BJ (cell line): ENCODE results near the gene DDX5. TPM values are rescaled to one million over a fixed set of nuclear protein-coding genes. Genes with fewer than 3 reads are reported as not detected.

Experiments
- CTCF ChIA-PET: fragments of 350-600 bp; formaldehyde crosslinking; extraction: SDS; loops from one replicate; lab custom pipeline; 2021; ENCODE audit warnings: antibody characterized with exemption, inconsistent platforms; lab: Yijun Ruan, JAX
- POLR2A ChIA-PET: fragments of 300-600 bp; sonication (Branson Sonifier 250); formaldehyde crosslinking; extraction: SDS; loops from one replicate; lab custom pipeline; 2021; ENCODE audit warnings: antibody characterized with exemption; lab: Charles Lee
- DNase-seq: peaks from one replicate; pipeline ENCODE4 v3.0.0-alpha.2; 2011; ENCODE audit warnings: low read depth
- H3K27me3 ChIP-seq: 2 replicates; pipeline ENCODE4 v1.6.0; 2011; ENCODE audit warnings: low read length; ENCODE audit not compliant: control insufficient read depth, insufficient read depth
- H3K36me3 ChIP-seq: 2 replicates; pipeline ENCODE4 v1.5.1; 2011; ENCODE audit warnings: low read length; ENCODE audit not compliant: control insufficient read depth, insufficient read depth
- H3K4me3 ChIP-seq: 2 replicates; pipeline ENCODE4 v1.5.1; 2011; ENCODE audit warnings: low read depth, mild to moderate bottlenecking, control low read depth, low read length
- CTCF ChIP-seq: IDR thresholded peaks from 2 replicates; pipeline ENCODE4 v1.5.1; 2011; ENCODE audit warnings: low read depth, mild to moderate bottlenecking, control low read depth, inconsistent platforms, low read length, moderate library complexity; ENCODE audit not compliant: insufficient read depth
- polyA plus RNA-seq: library from polyadenylated mRNA; depleted of rRNA; stranded (reverse); fragments of >200 nt; gene quantifications from 2 replicates; pipeline ENCODE4 v1.2.3, GENCODE V29; 2011

DDX5 gene
- polyA plus RNA-seq, 1 experiment = 850 TPM

DNA sequence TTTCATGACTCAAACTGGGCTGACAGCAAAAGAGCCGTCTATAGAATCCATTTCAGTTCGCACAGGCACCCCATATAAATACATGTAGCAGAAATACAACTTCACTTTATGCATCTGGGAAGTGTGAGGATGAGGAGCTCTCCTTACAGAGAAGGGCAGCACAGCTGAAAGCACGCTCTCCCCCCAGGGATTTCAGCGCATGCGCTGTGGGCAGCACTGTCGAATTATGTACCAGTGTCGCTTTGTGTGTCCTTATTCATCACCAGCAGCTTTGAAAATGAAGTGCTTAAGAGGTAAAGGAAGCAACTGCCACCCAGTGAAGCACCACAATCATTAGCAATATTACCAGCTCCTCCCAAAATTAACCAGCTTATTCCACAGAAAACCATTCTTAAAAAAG is 40.6 kb upstream of the DDX5 start:
- POLR2A ChIA-PET = no interaction called here
- TF ChIP-seq CTCF = no peak
- Histone ChIP-seq H3K36me3 (peaks cover 17% of the 10 kb centered on the region), H3K27me3 (no peaks in the 10 kb centered on the region), H3K4me3 (no peak overlapping the region)
- no peak for DNase-seq
- CTCF ChIA-PET = interaction anchor here (0.5 to 1.3 kb wide), 2 partner anchors 15 to 128 kb away, joined by 3 read pairs; no protein-coding TSS in a partner anchor

GRCh38 chr17:64544742-64545141 is 38.7 kb upstream of the DDX5 start:
- no peak overlapping the region for H3K4me3 ChIP-seq
- POLR2A ChIA-PET = interaction anchor here (0.6 kb wide), 1 partner anchor 48 kb away, joined by 6 read pairs; no protein-coding TSS in a partner anchor
- CTCF ChIA-PET = interaction anchor here (0.6 to 0.9 kb wide), 3 partner anchors 54 to 105 kb away, joined by 3 to 6 read pairs (median 5); no protein-coding TSS in a partner anchor
- no peak for TF ChIP-seq CTCF
- DNase-seq = no peak
- peaks cover 20% of the 10 kb centered on the region for H3K36me3 ChIP-seq
- no peaks in the 10 kb centered on the region for H3K27me3 ChIP-seq

GRCh38 chr17:64540118-64540776 is 34.2 kb upstream of the DDX5 start:
- DNase-seq = no peak
- H3K36me3 ChIP-seq = peaks cover 24% of the 10 kb centered on the region
- ChIA-PET CTCF (interaction anchor here (0.6 to 1.3 kb wide), 3 partner anchors 59 to 120 kb away, joined by 3 to 4 read pairs (median 3); no protein-coding TSS in a partner anchor), POLR2A (no interaction called here)
- no peak for TF ChIP-seq CTCF
- no peaks in the 10 kb centered on the region for H3K27me3 ChIP-seq
- no peak overlapping the region for H3K4me3 ChIP-seq

- H3K36me3 ChIP-seq = peaks cover 27% of the 10 kb centered on the region
- CTCF ChIA-PET = interaction anchor here (1.1 kb wide), 1 partner anchor 220 kb away, joined by 3 read pairs; no protein-coding TSS in a partner anchor
- no peak for DNase-seq
Observed at GRCh38 chr17:64538508-64539130, 32.5 kb upstream of the DDX5 start.

More at GRCh38 chr17:64538508-64539130, 32.5 kb upstream of the DDX5 start:
- Histone ChIP-seq H3K4me3 (no peak overlapping the region), H3K27me3 (no peaks in the 10 kb centered on the region)
- POLR2A ChIA-PET = no interaction called here
- TF ChIP-seq CTCF = no peak
